HG03108 (cell line): ENCODE results near the gene SERP2.

Experiments
- ATAC-seq: cut with Tn5 transposase; IDR thresholded peaks from one replicate; pipeline ENCODE4 v1.9.1; 2021; ENCODE audit warnings: moderate library complexity; ENCODE audit not compliant: unreplicated experiment

SERP2 gene

GRCh38 chr13:44409595-44409994 is 36.0 kb downstream of the SERP2 start:
- ATAC-seq = no peak

- no peak for ATAC-seq
Measured at GRCh38 chr13:44410328-44410859, 36.8 kb downstream of the SERP2 start.

GRCh38 chr13:44411841-44412240 is 38.2 kb downstream of the SERP2 start:
- ATAC-seq = no peak

GRCh38 chr13:44412346-44412935 is 38.8 kb downstream of the SERP2 start:
- no peak for ATAC-seq

- no peak for ATAC-seq
Measured at GRCh38 chr13:44413095-44413494, 39.5 kb downstream of the SERP2 start.

GRCh38 chr13:44414716-44415115 is 41.1 kb downstream of the SERP2 start:
- ATAC-seq = no peak

- no peak for ATAC-seq
Measured at GRCh38 chr13:44415815-44416214, 42.2 kb downstream of the SERP2 start.

- no peak for ATAC-seq
Measured at GRCh38 chr13:44416301-44416700, 42.7 kb downstream of the SERP2 start.

GRCh38 chr13:44416744-44417143 is 43.1 kb downstream of the SERP2 start:
- ATAC-seq = no peak

GRCh38 chr13:44417446-44417845 is 43.8 kb downstream of the SERP2 start:
- no peak for ATAC-seq

- no peak for ATAC-seq
Measured at GRCh38 chr13:44417876-44418275, 44.3 kb downstream of the SERP2 start.

- no peak for ATAC-seq
Measured at GRCh38 chr13:44420376-44421220, 47.0 kb downstream of the SERP2 start.

- ATAC-seq = no peak
Measured at GRCh38 chr13:44421853-44422525, 48.4 kb downstream of the SERP2 start.

- no peak for ATAC-seq
Measured at GRCh38 chr13:44422755-44423643, 49.4 kb downstream of the SERP2 start.

GRCh38 chr13:44423824-44424223 is 50.2 kb downstream of the SERP2 start:
- no peak for ATAC-seq

GRCh38 chr13:44425041-44425814 is 51.6 kb downstream of the SERP2 start:
- no peak for ATAC-seq

GRCh38 chr13:44425815-44426078 is 52.1 kb downstream of the SERP2 start:
- no peak for ATAC-seq

- no peak for ATAC-seq
Measured at GRCh38 chr13:44426461-44426860, 52.8 kb downstream of the SERP2 start.

GRCh38 chr13:44429311-44429710 is 55.7 kb downstream of the SERP2 start:
- no peak for ATAC-seq

- ATAC-seq = no peak
Measured at GRCh38 chr13:44431150-44431549, 57.5 kb downstream of the SERP2 start.
